HG02759 (cell line): ENCODE data around the gene SMIM30.
A peak's percentile ranks its signal among the peaks of the same experiment; 100 is the strongest.

Experiments used
- ATAC-seq: cut with Tn5 transposase; IDR thresholded peaks from one replicate; pipeline ENCODE4 v1.9.1; 2021; ENCODE audit warnings: mild to moderate bottlenecking, moderate library complexity; ENCODE audit not compliant: unreplicated experiment

The SMIM30 gene

GRCh38 chr7:113109718-113110117, 8.6 kb downstream of the SMIM30 start:
- ATAC-seq = no peak

- ATAC-seq = no peak
Observed at GRCh38 chr7:113100121-113100603, 18.2 kb downstream of the SMIM30 start.

- no peak for ATAC-seq
Observed at GRCh38 chr7:113099284-113099919, 19.0 kb downstream of the SMIM30 start.

GRCh38 chr7:113094517-113095249, 23.7 kb downstream of the SMIM30 start:
- ATAC-seq = no peak

GRCh38 chr7:113093561-113093960, 24.8 kb downstream of the SMIM30 start:
- ATAC-seq = no peak

GRCh38 chr7:113092762-113093161, 25.6 kb downstream of the SMIM30 start:
- ATAC-seq = no peak

GRCh38 chr7:113087071-113087998, 31.0 kb downstream of the SMIM30 start:
- ATAC-seq = no peak

GRCh38 chr7:113086431-113086888, 31.9 kb downstream of the SMIM30 start, which contains the start of gene GPR85:
Gene GPR85 (minus strand): TSS chr7:113086827. CDS start chr7:113084721, 2,106 bp downstream.
- ATAC-seq = peak; percentile 86

- no peak for ATAC-seq
Observed at GRCh38 chr7:113085781-113086390, 32.5 kb downstream of the SMIM30 start.

GRCh38 chr7:113084496-113085172, 33.7 kb downstream of the SMIM30 start:
- ATAC-seq = no peak

- ATAC-seq = no peak
Observed at GRCh38 chr7:113083816-113084495, 34.4 kb downstream of the SMIM30 start.

- ATAC-seq = no peak
Observed at GRCh38 chr7:113083132-113083815, 35.1 kb downstream of the SMIM30 start.

GRCh38 chr7:113078331-113078730, 40.0 kb downstream of the SMIM30 start:
- no peak for ATAC-seq

- no peak for ATAC-seq
Observed at GRCh38 chr7:113076703-113077102, 41.7 kb downstream of the SMIM30 start.

GRCh38 chr7:113071465-113071864, 46.9 kb downstream of the SMIM30 start:
- ATAC-seq = peak; percentile 86
